Trophoblast cell (in vitro differentiated cells and primary cell): ENCODE data around the gene HIVEP3.

Experiments
- DNase-seq, 2 donors: peaks; one replicate each; pipeline ENCODE4 v3.0.0-alpha.2; 2016
- H2AFZ ChIP-seq: 2 replicates; pipeline ENCODE4 v1.6.1; 2013; ENCODE audit warnings: low read length, moderate library complexity, mild to moderate bottlenecking; ENCODE audit not compliant: insufficient read depth, poor library complexity
- H2AK5ac ChIP-seq: 2 replicates; pipeline ENCODE4 v1.6.1; 2013; ENCODE audit warnings: mild to moderate bottlenecking, low read length
- H2BK120ac ChIP-seq: 2 replicates; pipeline ENCODE4 v1.6.1; 2013; ENCODE audit warnings: low read length, mild to moderate bottlenecking, moderate library complexity; ENCODE audit not compliant: insufficient read depth, poor library complexity
- H2BK12ac ChIP-seq: 2 replicates; pipeline ENCODE4 v1.6.1; 2013; ENCODE audit warnings: mild to moderate bottlenecking, low read length, moderate library complexity
- H2BK5ac ChIP-seq: 2 replicates; pipeline ENCODE4 v1.6.1; 2013; ENCODE audit warnings: low read length, low read depth, moderate library complexity, mild to moderate bottlenecking; ENCODE audit not compliant: poor library complexity
- H3K14ac ChIP-seq: 2 replicates; pipeline ENCODE4 v1.6.1; 2013; ENCODE audit warnings: mild to moderate bottlenecking, low read length
- H3K18ac ChIP-seq: 2 replicates; pipeline ENCODE4 v1.6.1; 2013; ENCODE audit warnings: mild to moderate bottlenecking, low read length
- H3K23ac ChIP-seq: 2 replicates; pipeline ENCODE4 v1.6.1; 2013; ENCODE audit warnings: low read length
- H3K27ac ChIP-seq: 2 replicates; pipeline ENCODE4 v1.5.1; 2013; ENCODE audit warnings: low read depth, mild to moderate bottlenecking, inconsistent platforms, low read length, moderate library complexity
- H3K27me3 ChIP-seq: 2 replicates; pipeline ENCODE4 v1.6.1; 2013; ENCODE audit warnings: inconsistent platforms, mild to moderate bottlenecking, low read length, moderate library complexity; ENCODE audit not compliant: insufficient read depth
- H3K36me3 ChIP-seq, 2 experiments: 1 replicate in 1 of 2; 2 replicates in 1 of 2; pipeline ENCODE4 v1.6.1; 2013; ENCODE audit warnings: low read length in 2 of 2, mild to moderate bottlenecking in 2 of 2, moderate library complexity in 1 of 2; ENCODE audit not compliant: insufficient read depth in 2 of 2, control insufficient read depth in 1 of 2
- H3K4ac ChIP-seq: 2 replicates; pipeline ENCODE4 v1.6.1; 2013; ENCODE audit warnings: low read depth, mild to moderate bottlenecking, low read length, moderate library complexity
- H3K4me1 ChIP-seq, 2 experiments: 1 replicate in 1 of 2; 2 replicates in 1 of 2; pipeline ENCODE4 v1.6.1; 2013; ENCODE audit warnings: low read length in 2 of 2, mild to moderate bottlenecking in 2 of 2, moderate library complexity in 1 of 2; ENCODE audit not compliant: insufficient read depth in 2 of 2, control insufficient read depth in 1 of 2
- H3K4me2 ChIP-seq: 2 replicates; pipeline ENCODE4 v1.6.1; 2013; ENCODE audit warnings: inconsistent platforms, mild to moderate bottlenecking, low read length, moderate library complexity
- H3K4me3 ChIP-seq: 2 replicates; pipeline ENCODE4 v1.5.1; 2013; ENCODE audit warnings: mild to moderate bottlenecking, low read depth, low read length, inconsistent platforms
- H3K79me1 ChIP-seq: one replicate; pipeline ENCODE4 v1.6.1; 2013; ENCODE audit warnings: low read length
- H3K79me2 ChIP-seq: 2 replicates; pipeline ENCODE4 v1.6.1; 2013; ENCODE audit warnings: low read length, mild to moderate bottlenecking; ENCODE audit not compliant: control insufficient read depth, insufficient read depth, poor library complexity
- H3K9ac ChIP-seq: 2 replicates; pipeline ENCODE4 v1.6.1; 2013; ENCODE audit warnings: mild to moderate bottlenecking, low read length
- H3K9me3 ChIP-seq: 2 replicates; pipeline ENCODE4 v1.6.1; 2013; ENCODE audit warnings: low read depth, mild to moderate bottlenecking, control low read depth, inconsistent platforms, low read length; ENCODE audit not compliant: insufficient read depth
- H4K12ac ChIP-seq: 2 replicates; pipeline ENCODE4 v1.6.1; 2013; ENCODE audit warnings: low read depth, mild to moderate bottlenecking, low read length, moderate library complexity
- H4K8ac ChIP-seq: 2 replicates; pipeline ENCODE4 v1.6.1; 2013; ENCODE audit warnings: low read depth, mild to moderate bottlenecking, low read length, moderate library complexity
- H4K91ac ChIP-seq: one replicate; pipeline ENCODE4 v1.6.1; 2013; ENCODE audit warnings: low read depth, mild to moderate bottlenecking, low read length, moderate library complexity
- WGBS: extraction: QIAGEN DNeasy Blood & Tissue Kit; methylation state at CpG from one replicate; pipeline ENCODE4 v1.1.7; 2013; ENCODE audit warnings: missing lambda C conversion rate; ENCODE audit not compliant: insufficient read length, insufficient coverage; ENCODE audit errors: extremely low coverage; 5-methylcytosine and 5-hydroxymethylcytosine counted together

The HIVEP3 gene

GRCh38 chr1:41862384-41863221 lies 56.1 kb downstream of the HIVEP3 start:
- no peak overlapping the region for H3K4me3 ChIP-seq
- whole genome bisulfite sequencing: no CpG with 5 or more reads among the region's 7 CpGs
- no peak overlapping the region for H2BK5ac ChIP-seq

GRCh38 chr1:41861535-41862383 lies 57.0 kb downstream of the HIVEP3 start:
- peak; percentile 79 to 81 for DNase-seq

More at GRCh38 chr1:41862384-41863221, 56.1 kb downstream of the HIVEP3 start:
- Histone ChIP-seq H4K91ac (peak overlapping the region; percentile 15), H3K23ac (no peak overlapping the region), H4K8ac (no peak overlapping the region), H3K9ac (no peak overlapping the region), H2AFZ (no peak overlapping the region), H2BK12ac (no peak overlapping the region), H3K79me1 (peaks cover 6% of the 10 kb centered on the region), H3K36me3 (no peaks in the 10 kb centered on the region), H3K27ac (peak overlapping the region; percentile 73), H4K12ac (no peak overlapping the region), H3K79me2 (peaks cover 2% of the 10 kb centered on the region), H3K4me1 (peaks cover 19 to 28% of the 10 kb centered on the region in 2 experiments), H2BK120ac (peak overlapping the region; percentile 20), H3K9me3 (no peaks in the 10 kb centered on the region), H3K18ac (no peak overlapping the region), H2AK5ac (no peak overlapping the region), H3K14ac (no peak overlapping the region), H3K27me3 (no peaks in the 10 kb centered on the region), H3K4ac (no peak overlapping the region), H3K4me2 (peak overlapping the region; percentile 27)
- DNase-seq: peak; percentile 97 to 99

DNA sequence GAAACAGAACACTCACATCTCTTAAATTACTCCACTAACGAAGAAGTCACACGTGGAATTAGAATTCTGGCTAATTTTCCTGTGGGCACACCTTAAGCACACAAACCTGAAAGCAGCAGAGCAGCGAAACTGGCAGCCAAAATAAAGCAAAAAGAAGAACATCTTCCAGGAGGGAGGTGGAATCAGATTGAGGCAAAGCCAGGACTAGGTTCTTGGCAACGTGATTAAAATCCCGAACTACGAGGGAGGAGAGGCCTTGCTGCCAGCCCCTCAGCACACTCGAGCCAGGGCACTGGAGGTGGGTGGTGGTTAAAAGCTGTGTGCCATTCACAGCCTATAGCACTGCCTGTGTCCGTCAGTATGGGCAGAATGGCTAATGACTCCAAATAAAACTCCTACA lies 58.0 kb downstream of the HIVEP3 start:
- no peak for DNase-seq
- Histone ChIP-seq H3K23ac (no peak overlapping the region), H3K36me3 (no peaks in the 10 kb centered on the region), H3K79me2 (peaks cover 2% of the 10 kb centered on the region), H3K79me1 (peaks cover 6% of the 10 kb centered on the region), H3K27me3 (no peaks in the 10 kb centered on the region), H3K4me2 (no peak overlapping the region), H3K18ac (peak overlapping the region; percentile 64), H3K4me1 (peaks cover 19 to 29% of the 10 kb centered on the region in 2 experiments), H3K4ac (no peak overlapping the region), H4K8ac (no peak overlapping the region), H2BK12ac (peak overlapping the region; percentile 91), H4K12ac (no peak overlapping the region), H2AFZ (no peak overlapping the region), H3K9me3 (no peaks in the 10 kb centered on the region), H2BK120ac (peak overlapping the region; percentile 55), H3K4me3 (no peak overlapping the region), H3K14ac (peak overlapping the region; percentile 58), H4K91ac (peak overlapping the region; percentile 58), H2BK5ac (no peak overlapping the region), H2AK5ac (peak overlapping the region; percentile 88), H3K9ac (no peak overlapping the region), H3K27ac (no peak overlapping the region)
- no CpG with 5 or more reads among the region's 8 CpGs for WGBS

More at GRCh38 chr1:41861535-41862383, 57.0 kb downstream of the HIVEP3 start:
- WGBS: no CpG with 5 or more reads among the region's 13 CpGs
- Histone ChIP-seq H3K9ac (no peak overlapping the region), H3K4ac (peak overlapping the region; percentile 44), H2BK5ac (peak overlapping the region; percentile 15), H3K36me3 (no peaks in the 10 kb centered on the region), H4K91ac (peak overlapping the region; percentile 47), H3K4me2 (no peak overlapping the region), H4K8ac (no peak overlapping the region), H3K27me3 (no peaks in the 10 kb centered on the region), H2AK5ac (no peak overlapping the region), H2BK12ac (no peak overlapping the region), H4K12ac (no peak overlapping the region), H3K4me3 (no peak overlapping the region), H3K9me3 (no peaks in the 10 kb centered on the region), H2AFZ (no peak overlapping the region), H3K79me2 (peaks cover 2% of the 10 kb centered on the region), H3K23ac (no peak overlapping the region), H2BK120ac (peak overlapping the region; percentile 36), H3K18ac (no peak overlapping the region), H3K79me1 (peaks cover 6% of the 10 kb centered on the region), H3K14ac (peak overlapping the region; percentile 17), H3K27ac (peak overlapping the region; percentile 73), H3K4me1 (peaks cover 19 to 28% of the 10 kb centered on the region in 2 experiments)

DNA sequence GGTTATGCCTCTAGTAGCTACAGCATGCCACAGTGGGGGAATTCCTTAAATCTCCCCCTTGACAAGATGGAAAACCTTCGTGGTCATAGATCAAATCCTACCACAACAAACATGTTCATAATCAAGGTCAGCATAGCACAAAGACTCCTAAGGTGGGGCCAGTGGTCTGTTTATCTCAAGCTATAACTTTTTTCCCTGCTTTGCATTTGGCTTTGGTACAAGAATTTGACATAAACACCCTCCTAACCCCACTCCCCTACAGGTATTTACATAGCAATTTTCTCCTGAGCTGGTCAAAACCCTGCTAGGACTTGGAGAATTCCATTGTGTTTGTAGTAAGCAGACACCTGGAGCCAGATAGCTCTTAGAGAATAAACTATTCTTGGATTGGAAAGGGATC lies 58.5 kb downstream of the HIVEP3 start:
- no CpG with 5 or more reads among the region's 1 CpG for WGBS
- H3K4me2 ChIP-seq: no peak overlapping the region
- H2AFZ ChIP-seq: no peak overlapping the region
- no peak overlapping the region for H3K14ac ChIP-seq
- peaks cover 19 to 28% of the 10 kb centered on the region in 2 experiments for H3K4me1 ChIP-seq
- DNase-seq: peak in 1 of 2 donors; percentile 40
- H3K23ac ChIP-seq: no peak overlapping the region
- H3K9me3 ChIP-seq: no peaks in the 10 kb centered on the region
- H3K4me3 ChIP-seq: no peak overlapping the region
- H3K9ac ChIP-seq: no peak overlapping the region
- peaks cover 2% of the 10 kb centered on the region for H3K79me2 ChIP-seq
- H4K91ac ChIP-seq: no peak overlapping the region
- no peak overlapping the region for H2BK120ac ChIP-seq
- no peak overlapping the region for H4K8ac ChIP-seq
- H2BK12ac ChIP-seq: no peak overlapping the region
- no peaks in the 10 kb centered on the region for H3K36me3 ChIP-seq
- peaks cover 6% of the 10 kb centered on the region for H3K79me1 ChIP-seq
- H3K27me3 ChIP-seq: no peaks in the 10 kb centered on the region
- no peak overlapping the region for H3K27ac ChIP-seq
- no peak overlapping the region for H3K4ac ChIP-seq
- no peak overlapping the region for H3K18ac ChIP-seq
- no peak overlapping the region for H2BK5ac ChIP-seq
- H4K12ac ChIP-seq: no peak overlapping the region
- H2AK5ac ChIP-seq: no peak overlapping the region
